HUES6 (cell line): ENCODE results near the gene ARFRP1.
A peak's percentile ranks its signal among the peaks of the same experiment; 100 is the strongest.

ENCODE experiments used
- H3K27ac ChIP-seq: 2 replicates; pipeline ENCODE4 v1.7.0; 2013; ENCODE audit warnings: low read depth, mild to moderate bottlenecking, low read length, inconsistent platforms
- H3K27me3 ChIP-seq: 2 replicates; pipeline ENCODE4 v1.6.1; 2013; ENCODE audit warnings: low read length; ENCODE audit not compliant: control insufficient read depth, insufficient read depth
- H3K36me3 ChIP-seq: 2 replicates; pipeline ENCODE4 v1.6.1; 2013; ENCODE audit warnings: low read length; ENCODE audit not compliant: control insufficient read depth, insufficient read depth
- H3K4me1 ChIP-seq: 2 replicates; pipeline ENCODE4 v1.6.1; 2013; ENCODE audit warnings: low read length; ENCODE audit not compliant: control insufficient read depth, insufficient read depth
- H3K4me3 ChIP-seq: 2 replicates; pipeline ENCODE4 v1.5.1; 2013; ENCODE audit warnings: low read depth, low read length
- H3K9ac ChIP-seq: one replicate; pipeline ENCODE4 v1.6.1; 2013; ENCODE audit warnings: mild to moderate bottlenecking, low read length
- H3K9me3 ChIP-seq: 2 replicates; pipeline ENCODE4 v1.6.1; 2013; ENCODE audit warnings: low read depth, low read length; ENCODE audit not compliant: control insufficient read depth, insufficient read depth

ARFRP1 gene, protein sequence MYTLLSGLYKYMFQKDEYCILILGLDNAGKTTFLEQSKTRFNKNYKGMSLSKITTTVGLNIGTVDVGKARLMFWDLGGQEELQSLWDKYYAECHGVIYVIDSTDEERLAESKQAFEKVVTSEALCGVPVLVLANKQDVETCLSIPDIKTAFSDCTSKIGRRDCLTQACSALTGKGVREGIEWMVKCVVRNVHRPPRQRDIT

DNA sequence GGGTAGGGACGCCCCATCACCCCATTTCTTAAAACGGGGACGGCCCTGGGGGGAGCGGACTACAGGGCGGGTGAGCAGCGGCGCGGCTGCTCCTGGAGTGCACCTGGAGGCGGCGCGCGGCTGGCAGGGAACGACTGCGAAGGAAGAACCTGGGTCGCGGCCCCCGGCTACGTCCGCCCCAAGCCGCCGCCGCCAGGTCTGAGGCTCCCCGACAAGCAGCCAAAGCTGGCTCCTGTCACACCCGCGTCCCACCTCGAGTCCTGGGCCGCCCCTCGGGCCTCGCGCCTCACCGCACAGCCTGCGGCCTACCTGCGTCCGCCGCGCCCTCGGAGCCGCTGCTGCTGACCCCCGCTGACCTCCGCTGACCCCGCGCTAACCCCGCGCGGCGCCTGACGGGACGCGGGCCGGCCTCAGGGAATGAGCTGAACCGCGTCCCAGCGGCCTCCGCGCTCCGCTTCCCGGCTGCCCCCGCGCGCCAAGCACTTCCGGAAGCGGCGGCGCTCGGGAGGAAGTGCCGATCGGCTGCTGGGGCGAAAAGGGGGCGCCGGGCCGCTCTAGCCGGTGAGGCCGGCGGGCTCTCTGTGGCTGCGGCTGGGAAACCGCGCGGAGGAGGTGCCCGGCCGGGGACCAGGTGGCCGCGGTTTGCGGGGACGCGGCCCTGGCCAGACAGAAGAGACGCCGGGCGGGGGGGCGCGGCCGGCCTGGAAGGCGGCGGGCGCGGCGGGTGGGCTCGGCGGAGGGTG, at the start of gene ARFRP1, which contains the start of gene ZGPAT:
Gene ARFRP1 (minus strand): TSS at position 419 of the 743 bp plus-strand sequence. CDS start 885 bp downstream, outside the sequence.
Gene ZGPAT (plus strand): TSS at position 482 of the 743 bp plus-strand sequence. CDS start 542 bp downstream, outside the sequence.
- Histone ChIP-seq H3K9me3 (no peaks in the 10 kb centered on the region), H3K36me3 (peaks cover 66% of the 10 kb centered on the region), H3K27ac (peak within 1 kb of the TSS; percentile 34; the same call in 1 of the 2 replicates), H3K4me3 (peak within 1 kb of the TSS; percentile 78), H3K27me3 (no peaks in the 10 kb centered on the region), H3K9ac (peak within 1 kb of the TSS; percentile 92), H3K4me1 (peaks cover 8% of the 10 kb centered on the region)

DNA sequence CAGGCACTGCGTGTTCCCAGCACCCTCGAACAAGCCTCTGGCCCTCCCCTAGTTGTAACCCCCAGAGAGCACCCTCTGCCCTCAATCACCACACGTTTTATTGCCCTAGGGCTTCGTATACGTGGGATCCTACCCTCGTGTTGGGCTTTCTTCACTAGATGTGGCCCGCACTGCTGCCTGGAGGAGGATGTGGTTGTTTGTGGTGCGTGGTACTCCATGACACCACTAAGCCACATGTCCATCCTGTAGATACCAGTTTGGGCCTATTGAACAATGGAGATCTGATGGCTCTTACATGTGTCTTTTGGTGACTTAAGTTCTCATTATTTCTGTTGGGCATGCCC, 48.8 kb upstream of the ARFRP1 start:
- Histone ChIP-seq H3K36me3 (no peaks in the 10 kb centered on the region), H3K9ac (no peak overlapping the region), H3K4me3 (no peak overlapping the region), H3K27ac (no peak overlapping the region), H3K9me3 (no peaks in the 10 kb centered on the region), H3K4me1 (peaks cover 23% of the 10 kb centered on the region; the same call in 1 of the 2 replicates), H3K27me3 (no peaks in the 10 kb centered on the region)

DNA sequence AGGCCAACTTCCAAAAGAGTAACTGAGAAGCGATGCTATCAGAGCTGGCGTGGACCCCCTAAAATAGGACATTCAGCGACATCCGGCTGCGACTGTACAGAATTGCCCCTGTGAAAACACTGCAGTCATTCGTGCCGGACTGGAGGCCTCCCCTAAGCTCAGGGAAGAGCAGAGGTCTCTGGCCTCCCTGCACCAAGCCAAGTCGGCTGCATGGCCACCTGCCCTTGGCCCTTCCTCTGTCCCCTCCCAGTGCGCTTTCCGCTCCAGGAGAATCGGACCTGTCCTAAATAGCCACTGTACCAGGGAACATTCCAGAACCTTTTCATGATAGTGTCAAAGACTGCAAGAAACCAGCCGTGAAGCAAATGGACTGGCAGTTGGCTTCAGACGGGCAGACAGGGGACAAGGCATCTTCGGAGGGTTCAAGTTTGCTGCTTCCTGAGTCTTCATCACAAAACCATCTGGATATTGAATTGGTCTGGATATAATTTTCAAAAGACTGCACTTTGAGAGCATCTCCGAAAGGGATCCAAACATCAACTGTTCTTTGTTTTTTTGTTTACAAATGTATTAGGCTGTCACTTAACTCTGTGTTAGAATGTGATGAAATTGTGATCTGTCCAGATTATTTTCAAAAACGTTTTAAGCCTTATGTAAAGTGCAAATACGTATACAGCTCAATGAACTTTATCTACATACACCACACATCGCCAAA, 48.3 kb upstream of the ARFRP1 start:
- Histone ChIP-seq H3K9me3 (no peaks in the 10 kb centered on the region), H3K36me3 (no peaks in the 10 kb centered on the region), H3K4me3 (no peak overlapping the region), H3K9ac (no peak overlapping the region), H3K4me1 (peaks cover 26% of the 10 kb centered on the region), H3K27me3 (no peaks in the 10 kb centered on the region), H3K27ac (no peak overlapping the region)

DNA sequence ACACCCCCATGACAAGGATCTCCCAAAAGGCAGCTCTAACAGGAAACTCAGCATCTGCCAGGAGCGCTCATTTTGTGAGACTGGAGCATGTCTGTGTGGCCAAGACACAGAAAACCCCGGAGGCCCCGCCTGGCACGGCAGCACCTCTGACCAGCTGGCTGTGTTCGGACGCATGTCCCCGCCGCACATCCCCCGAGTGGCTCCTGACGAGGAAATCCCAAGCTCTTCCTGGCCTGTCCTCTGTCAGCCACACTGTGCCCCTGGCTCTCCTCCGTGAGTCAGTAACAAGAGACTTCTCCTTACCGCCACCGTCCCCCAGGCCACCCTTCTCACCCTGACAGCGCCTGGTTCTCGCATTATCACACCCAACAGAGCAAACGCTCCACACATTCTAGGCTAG, 46.2 kb upstream of the ARFRP1 start:
- no peaks in the 10 kb centered on the region for H3K9me3 ChIP-seq
- peaks cover 32% of the 10 kb centered on the region for H3K4me1 ChIP-seq
- H3K27me3 ChIP-seq, result no peaks in the 10 kb centered on the region

DNA sequence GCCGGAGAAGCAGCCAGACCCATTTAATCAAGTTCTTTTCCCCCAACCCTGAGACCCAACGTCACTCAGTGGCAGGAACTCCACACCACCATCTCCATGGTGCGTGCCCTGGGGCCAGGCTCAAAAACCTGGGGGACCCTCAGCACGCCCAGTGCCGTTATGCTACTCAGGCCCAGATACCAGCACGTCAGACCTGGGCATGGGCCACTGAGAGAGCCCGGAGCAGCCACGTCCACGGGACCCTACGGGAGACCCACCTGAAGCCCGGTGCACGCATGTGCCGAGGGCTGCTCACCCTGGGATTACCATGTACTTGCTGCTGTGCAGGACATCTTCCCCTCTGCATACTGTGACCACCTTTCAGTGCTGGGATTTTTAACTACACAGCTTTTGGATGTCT, 45.6 kb upstream of the ARFRP1 start:
- Histone ChIP-seq H3K27me3 (no peaks in the 10 kb centered on the region), H3K36me3 (no peaks in the 10 kb centered on the region), H3K9ac (no peak overlapping the region)

More for the DNA sequence above, 46.2 kb upstream of the ARFRP1 start:
- Histone ChIP-seq H3K36me3 (no peaks in the 10 kb centered on the region), H3K4me3 (no peak overlapping the region), H3K9ac (no peak overlapping the region), H3K27ac (no peak overlapping the region)

DNA sequence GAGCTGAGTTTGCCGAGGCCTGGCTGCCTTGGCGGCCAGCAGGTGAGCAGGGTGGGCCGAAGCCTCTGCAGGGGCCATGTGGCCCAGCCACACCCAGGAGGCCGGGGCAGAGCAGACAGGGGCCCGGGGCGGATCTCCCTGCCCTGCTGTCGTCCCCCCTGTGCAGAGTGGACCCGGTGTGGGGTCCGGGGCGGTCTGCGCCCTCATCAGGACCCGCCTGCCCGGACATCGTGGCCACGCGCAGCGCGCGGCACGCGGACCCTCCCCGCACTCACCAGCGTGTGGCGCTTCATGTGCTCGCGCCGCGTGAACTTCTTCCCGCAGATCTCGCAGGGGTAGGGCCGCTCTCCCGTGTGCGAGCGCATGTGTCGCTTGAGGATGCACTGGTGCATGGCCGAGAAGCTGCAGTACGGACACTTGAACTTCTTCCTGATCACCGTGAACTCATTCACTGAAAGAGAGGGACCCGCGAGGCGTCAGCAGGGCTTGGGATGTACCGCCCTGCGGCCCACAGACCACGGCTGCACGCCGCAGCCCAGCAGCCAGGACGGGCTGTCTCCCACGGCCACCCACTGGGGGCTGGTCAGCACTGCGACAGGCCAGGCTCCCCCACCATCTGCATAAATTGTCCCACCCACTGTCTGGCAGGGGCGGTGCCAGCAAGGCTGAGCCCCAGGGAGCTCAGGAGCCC, 44.8 kb upstream of the ARFRP1 start:
- Histone ChIP-seq H3K27me3 (no peaks in the 10 kb centered on the region), H3K9ac (no peak overlapping the region), H3K36me3 (no peaks in the 10 kb centered on the region), H3K9me3 (no peaks in the 10 kb centered on the region), H3K4me1 (peaks cover 32% of the 10 kb centered on the region), H3K4me3 (no peak overlapping the region), H3K27ac (no peak overlapping the region)

More for the DNA sequence above, 45.6 kb upstream of the ARFRP1 start:
- no peak overlapping the region for H3K4me3 ChIP-seq
- peaks cover 32% of the 10 kb centered on the region for H3K4me1 ChIP-seq
- H3K9me3 ChIP-seq, result no peaks in the 10 kb centered on the region
- no peak overlapping the region for H3K27ac ChIP-seq

DNA sequence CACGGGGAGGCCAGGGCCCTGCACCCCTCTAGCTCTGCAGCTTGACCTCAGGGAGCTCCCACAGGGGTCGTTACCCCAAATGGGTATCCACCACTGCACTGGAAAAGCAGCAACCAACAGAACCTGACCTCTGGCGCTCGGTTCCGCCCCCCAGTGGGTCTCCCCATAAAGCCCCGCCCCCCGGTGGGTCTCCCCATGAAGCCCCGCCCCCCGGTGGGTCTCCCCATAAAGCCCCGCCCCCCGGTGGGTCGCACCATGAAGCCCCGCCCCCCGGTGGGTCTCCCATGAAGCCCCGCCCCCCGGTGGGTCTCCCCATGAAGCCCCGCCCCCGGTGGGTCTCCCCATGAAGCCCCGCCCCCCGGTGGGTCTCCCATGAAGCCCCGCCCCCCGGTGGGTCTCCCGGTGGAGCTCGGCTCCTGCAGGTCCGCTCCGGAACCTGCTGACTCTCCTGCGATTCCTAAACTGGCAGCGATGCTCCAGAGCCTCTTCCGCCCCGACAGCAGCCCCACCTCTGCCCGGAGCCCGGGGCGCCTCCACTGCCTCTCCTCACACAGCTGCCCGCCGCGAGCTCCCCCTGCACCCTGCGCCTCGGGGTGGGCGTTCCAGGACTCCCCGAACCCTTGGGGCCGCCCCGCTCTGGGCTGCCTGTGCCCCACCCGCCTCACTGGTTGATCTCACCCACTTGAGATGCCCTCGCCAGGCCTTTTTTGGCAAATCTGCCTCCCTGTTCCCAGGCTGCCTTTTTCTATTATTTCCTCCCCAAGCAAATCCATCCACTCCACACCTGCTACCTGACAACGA, 43.9 kb upstream of the ARFRP1 start:
- H3K9me3 ChIP-seq, result no peaks in the 10 kb centered on the region
- peak overlapping the region; percentile 9; the same call in 1 of the 2 replicates for H3K4me3 ChIP-seq

DNA sequence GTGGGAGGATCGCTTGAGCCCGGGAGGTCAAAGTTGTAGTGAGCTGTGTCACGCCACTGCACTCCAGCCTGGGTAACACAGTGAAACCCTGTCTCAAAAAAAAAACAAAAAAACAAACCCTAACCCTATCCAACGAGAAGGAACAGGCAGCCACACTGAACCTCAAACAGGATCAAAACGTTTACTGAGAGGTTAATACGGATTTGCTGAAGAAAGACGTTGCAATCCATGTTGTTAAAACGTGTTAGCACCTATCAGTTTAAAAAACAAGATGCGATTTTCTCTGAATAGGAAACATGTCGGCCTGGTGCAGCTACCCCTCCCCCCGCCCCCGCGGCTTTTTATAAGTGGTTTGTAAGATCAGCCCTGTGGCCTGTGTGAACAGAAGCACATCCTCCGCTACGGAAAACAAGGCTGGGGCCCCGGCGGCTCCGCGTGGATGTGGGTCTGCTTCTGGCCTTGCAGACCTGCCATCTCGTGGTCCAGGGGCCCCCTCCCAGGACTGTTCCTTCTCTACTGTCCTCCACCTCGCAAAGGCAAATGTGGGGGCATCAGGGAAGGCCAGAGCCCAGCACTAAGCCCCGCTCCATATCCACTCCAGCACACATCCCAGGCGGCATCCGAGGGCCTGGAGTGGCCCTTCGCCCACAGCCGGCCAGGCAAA, 43.2 kb upstream of the ARFRP1 start:
- peaks cover 6% of the 10 kb centered on the region; the same call in 1 of the 2 replicates for H3K36me3 ChIP-seq
- no peak overlapping the region for H3K27ac ChIP-seq
- H3K9ac ChIP-seq, result peak overlapping the region; percentile 31
- no peak overlapping the region; the same call in 1 of the 2 replicates for H3K4me3 ChIP-seq
- H3K27me3 ChIP-seq, result no peaks in the 10 kb centered on the region
- no peaks in the 10 kb centered on the region for H3K9me3 ChIP-seq
- H3K4me1 ChIP-seq, result peaks cover 32% of the 10 kb centered on the region

More for the DNA sequence above, 43.9 kb upstream of the ARFRP1 start:
- Histone ChIP-seq H3K9ac (peak overlapping the region; percentile 31), H3K36me3 (no peaks in the 10 kb centered on the region), H3K4me1 (peaks cover 32% of the 10 kb centered on the region), H3K27me3 (no peaks in the 10 kb centered on the region), H3K27ac (no peak overlapping the region)

DNA sequence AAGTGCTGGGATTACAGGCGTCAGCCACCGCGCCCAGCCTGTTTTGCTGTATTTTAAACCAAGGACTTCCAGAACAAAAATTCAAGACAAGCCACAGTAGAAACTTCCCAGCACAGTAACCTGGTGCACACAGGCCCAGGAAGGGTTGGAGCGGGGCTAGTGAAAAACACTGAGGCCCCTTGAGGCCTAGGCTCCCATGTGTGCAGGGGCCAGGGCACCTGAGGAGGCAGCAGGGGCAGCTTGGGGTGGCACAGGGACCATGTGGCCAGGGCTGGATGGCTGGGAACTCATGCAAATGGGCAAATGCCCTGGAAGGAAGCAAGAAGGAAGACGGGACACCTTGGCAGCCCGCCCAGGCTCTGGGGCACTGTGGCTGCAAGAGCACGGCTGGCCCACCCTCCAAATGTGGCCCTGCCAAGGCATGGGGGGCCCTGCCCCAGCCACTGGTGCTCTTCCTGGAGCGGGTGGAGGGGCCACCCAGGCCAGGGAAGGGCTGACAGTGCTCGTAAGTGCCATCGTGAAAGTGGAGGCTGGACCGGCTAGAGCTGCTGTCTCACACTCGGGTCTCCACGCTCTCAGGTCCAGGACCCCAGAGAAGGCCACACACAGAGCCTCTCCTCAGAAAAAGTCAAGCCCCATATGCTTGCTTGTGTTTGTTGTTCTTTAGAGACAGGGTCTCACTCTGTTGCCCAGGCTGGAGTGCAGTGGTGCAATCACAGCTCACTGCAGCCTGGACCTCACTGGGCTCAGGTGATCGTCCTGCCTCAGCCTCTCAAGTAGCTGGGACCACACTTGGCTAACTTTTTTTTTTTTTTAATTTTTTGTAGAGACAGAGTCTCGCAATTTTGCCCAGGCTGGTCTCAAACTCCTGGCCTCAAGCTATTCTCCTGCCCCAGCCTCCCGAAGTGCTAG, 42.1 kb upstream of the ARFRP1 start:
- Histone ChIP-seq H3K4me3 (no peak overlapping the region), H3K9ac (no peak overlapping the region), H3K4me1 (peaks cover 32% of the 10 kb centered on the region), H3K27ac (no peak overlapping the region), H3K9me3 (no peaks in the 10 kb centered on the region), H3K27me3 (no peaks in the 10 kb centered on the region), H3K36me3 (peaks cover 7% of the 10 kb centered on the region; the same call in 1 of the 2 replicates)
